Epithelial cell of proximal tubule (primary cell): ENCODE results near the gene TARS3. TPM values are rescaled to one million over a fixed set of nuclear protein-coding genes. Genes with fewer than 3 reads are reported as not detected.
"Not testable (repeated sequence)": the region's sequence is repeated elsewhere in the genome, so short reads cannot be mapped to it uniquely, and the experiment has no call there.

ENCODE experiments used
- DNase-seq: peaks from one replicate; pipeline ENCODE4 v3.0.0-alpha.2; 2011; ENCODE audit warnings: low read depth
- H3K4me3 ChIP-seq: 2 replicates; pipeline ENCODE4 v1.5.1; 2011; ENCODE audit warnings: low read depth, mild to moderate bottlenecking, low read length
- total RNA-seq: library from RNA; depleted of rRNA; stranded (reverse); fragments of >200 nt; gene quantifications from 2 replicates; pipeline ENCODE4 v1.2.3, GENCODE V29; 2015
- TF ChIP-seq, protein P1 (sequence below): conservative IDR thresholded peaks from 2 replicates; pipeline ENCODE4 v1.5.1; 2012; ENCODE audit warnings: low read depth, mild to moderate bottlenecking, low read length

The TARS3 gene
- total RNA-seq, 1 donor from 2014 or later = 9.9 TPM

GRCh38 chr15:101637516-101637915, 86.8 kb downstream of the TARS3 start:
- no peak overlapping the region for H3K4me3 ChIP-seq
- DNase-seq = no peak
- TF ChIP-seq, protein P1, sequence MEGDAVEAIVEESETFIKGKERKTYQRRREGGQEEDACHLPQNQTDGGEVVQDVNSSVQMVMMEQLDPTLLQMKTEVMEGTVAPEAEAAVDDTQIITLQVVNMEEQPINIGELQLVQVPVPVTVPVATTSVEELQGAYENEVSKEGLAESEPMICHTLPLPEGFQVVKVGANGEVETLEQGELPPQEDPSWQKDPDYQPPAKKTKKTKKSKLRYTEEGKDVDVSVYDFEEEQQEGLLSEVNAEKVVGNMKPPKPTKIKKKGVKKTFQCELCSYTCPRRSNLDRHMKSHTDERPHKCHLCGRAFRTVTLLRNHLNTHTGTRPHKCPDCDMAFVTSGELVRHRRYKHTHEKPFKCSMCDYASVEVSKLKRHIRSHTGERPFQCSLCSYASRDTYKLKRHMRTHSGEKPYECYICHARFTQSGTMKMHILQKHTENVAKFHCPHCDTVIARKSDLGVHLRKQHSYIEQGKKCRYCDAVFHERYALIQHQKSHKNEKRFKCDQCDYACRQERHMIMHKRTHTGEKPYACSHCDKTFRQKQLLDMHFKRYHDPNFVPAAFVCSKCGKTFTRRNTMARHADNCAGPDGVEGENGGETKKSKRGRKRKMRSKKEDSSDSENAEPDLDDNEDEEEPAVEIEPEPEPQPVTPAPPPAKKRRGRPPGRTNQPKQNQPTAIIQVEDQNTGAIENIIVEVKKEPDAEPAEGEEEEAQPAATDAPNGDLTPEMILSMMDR = no peak

DNA sequence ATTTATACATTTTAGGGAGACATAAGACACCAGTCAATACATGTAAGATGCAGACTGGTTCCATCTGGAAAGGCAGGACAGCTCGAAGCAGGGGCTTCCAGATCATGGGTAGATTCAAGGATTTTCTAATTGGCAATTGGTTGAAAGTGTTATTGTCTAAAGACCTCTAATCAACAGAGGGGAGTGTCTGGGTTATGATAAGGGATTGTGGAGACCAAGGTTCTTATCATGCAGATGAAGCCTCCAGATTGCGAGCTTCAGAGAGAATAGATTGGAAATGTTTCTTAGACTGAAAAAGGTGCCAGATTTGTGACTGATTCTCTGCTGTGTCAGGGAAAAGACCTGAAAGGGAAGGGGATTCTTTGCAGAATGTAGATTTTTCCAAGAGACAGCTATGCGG, 87.2 kb downstream of the TARS3 start:
- H3K4me3 ChIP-seq = no peak overlapping the region
- no peak for DNase-seq
- TF ChIP-seq, protein P1 = no peak

- no peak for DNase-seq
- TF ChIP-seq, protein P1 = no peak
- no peak overlapping the region for H3K4me3 ChIP-seq
These were observed 88.1 kb downstream of the TARS3 start for GRCh38 chr15:101635944-101636727.

GRCh38 chr15:101633356-101633755, 90.9 kb downstream of the TARS3 start:
- TF ChIP-seq, protein P1 = no peak
- no peak for DNase-seq
- H3K4me3 ChIP-seq = no peak overlapping the region

DNA sequence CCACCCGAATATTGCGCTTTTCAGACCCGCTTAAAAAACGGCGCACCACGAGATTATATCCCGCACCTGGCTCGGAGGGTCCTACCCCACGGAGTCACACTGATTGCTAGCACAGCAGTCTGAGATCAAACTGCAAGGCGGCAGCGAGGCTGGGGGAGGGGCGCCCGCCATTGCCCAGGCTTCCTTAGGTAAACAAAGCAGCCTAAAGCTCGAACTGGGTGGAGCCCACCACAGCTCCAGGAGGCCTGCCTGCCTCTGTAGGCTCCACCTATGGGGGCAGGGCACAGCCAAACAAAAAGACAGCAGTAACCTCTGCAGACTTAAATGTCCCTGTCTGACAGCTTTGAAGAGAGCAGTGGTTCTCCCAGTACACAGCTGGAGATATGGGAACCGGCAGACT, 97.5 kb downstream of the TARS3 start:
- DNase-seq, H3K4me3 ChIP-seq: not testable (repeated sequence)

- TF ChIP-seq, protein P1 = no peak
- no peak overlapping the region for H3K4me3 ChIP-seq
- DNase-seq = no peak
These were observed 98.3 kb downstream of the TARS3 start for GRCh38 chr15:101625980-101626379.

- H3K4me3 ChIP-seq = no peak overlapping the region
- TF ChIP-seq, protein P1 = no peak
- DNase-seq = no peak
These were observed 99.1 kb downstream of the TARS3 start for GRCh38 chr15:101625184-101625583.
